ENCODE results near the gene AGRN.
"Not testable (repeated sequence)": the region's sequence is repeated elsewhere in the genome, so short reads cannot be mapped to it uniquely, and the experiment has no call there.

Gene AGRN

DNA sequence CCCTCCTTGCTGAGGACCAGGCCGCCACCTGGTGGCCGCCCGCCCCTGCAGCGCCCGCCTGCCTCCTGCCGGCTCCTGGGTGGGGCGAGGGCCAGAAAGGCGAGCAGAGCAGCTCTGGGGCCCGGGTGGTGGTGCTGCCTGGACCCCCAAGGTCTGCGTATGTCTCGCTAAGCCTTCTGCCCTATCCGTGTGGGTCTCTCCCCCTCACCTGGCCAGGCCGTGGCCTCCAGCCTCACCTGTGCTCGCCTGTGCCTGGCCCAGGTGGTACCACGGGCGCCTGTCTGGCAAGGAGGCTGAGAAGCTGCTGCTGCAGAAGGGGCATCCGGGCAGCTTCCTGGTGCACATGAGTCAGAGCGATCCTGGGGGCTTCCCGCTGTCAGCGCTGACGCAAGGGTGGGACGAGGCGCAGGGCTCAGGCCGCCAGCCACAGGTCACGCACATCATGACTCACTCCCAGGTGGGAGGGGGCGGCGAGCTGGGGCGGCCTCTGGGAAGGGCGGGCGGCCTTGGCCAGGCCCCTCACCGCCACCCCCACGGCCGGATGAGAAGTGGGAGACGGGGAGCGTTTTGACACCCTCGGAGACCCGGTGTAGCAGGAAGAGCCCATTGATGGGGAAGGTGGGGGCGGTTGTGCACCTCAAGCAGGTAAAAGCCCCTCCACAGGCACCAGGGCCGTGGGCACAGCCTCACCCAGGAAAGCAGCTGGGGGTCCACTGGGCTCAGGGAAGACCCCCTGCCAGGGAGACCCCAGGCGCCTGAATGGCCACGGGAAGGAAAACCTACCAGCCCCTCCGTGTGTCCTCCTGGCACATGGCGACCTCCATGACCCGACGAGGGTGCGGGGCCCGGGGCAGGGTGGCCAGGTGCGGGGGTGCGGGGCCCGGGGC lies 44.3 kb downstream of the AGRN start:
- peak; percentile 81 for ATAC-seq
- TF ChIP-seq, protein P1, sequence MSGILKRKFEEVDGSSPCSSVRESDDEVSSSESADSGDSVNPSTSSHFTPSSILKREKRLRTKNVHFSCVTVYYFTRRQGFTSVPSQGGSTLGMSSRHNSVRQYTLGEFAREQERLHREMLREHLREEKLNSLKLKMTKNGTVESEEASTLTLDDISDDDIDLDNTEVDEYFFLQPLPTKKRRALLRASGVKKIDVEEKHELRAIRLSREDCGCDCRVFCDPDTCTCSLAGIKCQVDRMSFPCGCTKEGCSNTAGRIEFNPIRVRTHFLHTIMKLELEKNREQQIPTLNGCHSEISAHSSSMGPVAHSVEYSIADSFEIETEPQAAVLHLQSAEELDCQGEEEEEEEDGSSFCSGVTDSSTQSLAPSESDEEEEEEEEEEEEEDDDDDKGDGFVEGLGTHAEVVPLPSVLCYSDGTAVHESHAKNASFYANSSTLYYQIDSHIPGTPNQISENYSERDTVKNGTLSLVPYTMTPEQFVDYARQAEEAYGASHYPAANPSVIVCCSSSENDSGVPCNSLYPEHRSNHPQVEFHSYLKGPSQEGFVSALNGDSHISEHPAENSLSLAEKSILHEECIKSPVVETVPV (CRISPR knock-in tag; IDR thresholded peaks at IDR 0.05): no peak
- TF ChIP-seq POU6F1 (CRISPR knock-in tag; IDR thresholded peaks at IDR 0.05; ENCODE audit: borderline replicate concordance, low read depth) (no peak), RARB (CRISPR knock-in tag; IDR thresholded peaks at IDR 0.05) (no peak), TOX (CRISPR knock-in tag; IDR thresholded peaks at IDR 0.05; ENCODE audit: borderline replicate concordance) (no peak), ZNF8 (CRISPR knock-in tag; IDR thresholded peaks at IDR 0.05) (no peak), CSDC2 (CRISPR knock-in tag; IDR thresholded peaks at IDR 0.05) (no peak), ISL1 (CRISPR knock-in tag; IDR thresholded peaks at IDR 0.05) (no peak), ZC3H10 (CRISPR knock-in tag; IDR thresholded peaks at IDR 0.05) (no peak), BACH2 (CRISPR knock-in tag; IDR thresholded peaks at IDR 0.05; ENCODE audit: borderline replicate concordance) (no peak), ESRRG (CRISPR knock-in tag; IDR thresholded peaks at IDR 0.05) (no peak), GLIS3 (CRISPR knock-in tag; IDR thresholded peaks at IDR 0.05) (no peak)

DNA sequence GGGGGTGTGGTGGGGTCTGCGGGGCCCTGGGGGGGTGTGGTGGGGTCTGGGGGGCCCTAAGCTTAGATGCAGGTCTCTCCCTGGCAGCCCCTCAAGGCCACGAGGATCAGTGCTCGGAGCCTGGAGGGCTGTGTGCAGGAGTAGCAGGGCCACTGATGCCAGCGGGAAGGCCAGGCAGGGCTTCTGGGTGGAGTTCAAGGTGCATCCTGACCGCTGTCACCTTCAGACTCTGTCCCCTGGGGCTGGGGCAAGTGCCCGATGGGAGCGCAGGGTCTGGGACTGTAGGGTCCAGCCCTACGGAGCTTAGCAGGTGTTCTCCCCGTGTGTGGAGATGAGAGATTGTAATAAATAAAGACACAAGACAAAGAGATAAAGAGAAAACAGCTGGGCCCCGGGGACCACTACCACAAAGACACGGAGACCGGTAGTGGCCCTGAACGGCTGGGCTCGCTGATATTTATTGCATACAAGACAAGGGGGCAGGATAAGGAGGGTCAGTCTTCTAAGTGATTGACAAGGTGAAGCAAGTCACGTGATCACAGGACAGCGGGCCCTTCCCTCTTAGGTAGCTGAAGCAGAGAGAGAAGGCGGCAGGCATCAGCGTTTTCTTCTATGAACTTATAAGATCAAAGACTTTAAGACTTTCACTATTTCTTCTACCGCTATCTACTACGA lies 45.5 kb downstream of the AGRN start:
- no peak for ATAC-seq
- TF ChIP-seq TSHZ2 (CRISPR knock-in tag; IDR thresholded peaks at IDR 0.05) (no peak), BACH2 (CRISPR knock-in tag; IDR thresholded peaks at IDR 0.05; ENCODE audit: borderline replicate concordance) (no peak), CSDC2 (CRISPR knock-in tag; IDR thresholded peaks at IDR 0.05) (no peak), ZC3H10 (CRISPR knock-in tag; IDR thresholded peaks at IDR 0.05) (no peak), ZNF70 (CRISPR knock-in tag; IDR thresholded peaks at IDR 0.05) (no peak), ZNF8 (CRISPR knock-in tag; IDR thresholded peaks at IDR 0.05) (no peak), PATZ1 (CRISPR knock-in tag; IDR thresholded peaks at IDR 0.05; ENCODE audit: borderline replicate concordance) (no peak), PPARA (CRISPR knock-in tag; IDR thresholded peaks at IDR 0.05; ENCODE audit: borderline replicate concordance) (no peak), ARNTL (CRISPR knock-in tag; IDR thresholded peaks at IDR 0.05; ENCODE audit: borderline replicate concordance, low read depth) (no peak), ZNF565 (CRISPR knock-in tag; conservative IDR thresholded peaks at IDR 0.05; ENCODE audit: low read depth) (no peak), ESRRG (CRISPR knock-in tag; IDR thresholded peaks at IDR 0.05) (no peak), TOX (CRISPR knock-in tag; IDR thresholded peaks at IDR 0.05; ENCODE audit: borderline replicate concordance) (no peak), ZFP30 (CRISPR knock-in tag; IDR thresholded peaks at IDR 0.05) (no peak), ISL1 (CRISPR knock-in tag; IDR thresholded peaks at IDR 0.05) (no peak), OSR1 (CRISPR knock-in tag; IDR thresholded peaks at IDR 0.05) (no peak), ZFP3 (CRISPR knock-in tag; IDR thresholded peaks at IDR 0.05) (no peak), TCF4 (CRISPR knock-in tag; IDR thresholded peaks at IDR 0.05; ENCODE audit: borderline replicate concordance) (no peak), SNAI2 (CRISPR knock-in tag; IDR thresholded peaks at IDR 0.05) (no peak)
- TF ChIP-seq, protein P1 (CRISPR knock-in tag; IDR thresholded peaks at IDR 0.05): no peak

DNA sequence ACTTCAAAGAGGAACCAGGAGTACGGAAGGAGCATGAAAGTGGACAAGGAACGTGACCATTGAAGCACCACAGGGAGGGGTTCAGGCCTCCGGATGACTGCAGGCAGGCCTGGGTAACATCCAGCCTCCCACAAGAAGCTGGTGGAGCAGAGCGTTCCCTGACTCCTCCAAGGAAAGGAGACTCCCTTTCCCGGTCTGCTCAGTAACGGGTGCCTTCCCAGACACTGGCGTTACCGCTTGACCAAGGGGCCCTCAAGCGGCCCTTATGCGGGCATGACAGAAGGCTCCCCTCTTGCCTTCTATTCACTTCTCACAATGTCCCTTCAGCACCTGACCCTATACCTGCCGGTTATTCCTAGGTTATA lies 46.0 kb downstream of the AGRN start:
- not testable (repeated sequence) for ATAC-seq

Measured in SK-N-SH treated with all-trans-retinoic acid at 6 μM for 48 hours (cell line).